Progenitor cell of endocrine pancreas (in vitro differentiated cells): ENCODE data around the gene FAM222A. TPM values are rescaled to one million over a fixed set of nuclear protein-coding genes. Genes with fewer than 3 reads are reported as not detected.

Source experiments
- DNase-seq: peaks from one replicate; pipeline ENCODE4 v3.0.0; 2021; ENCODE audit warnings: low spot score; ENCODE audit not compliant: unreplicated experiment
- H3K27ac Mint-ChIP-seq: 2 replicates; pipeline ENCODE4 v1.8.0; 2021; ENCODE audit warnings: mild to moderate bottlenecking, moderate library complexity, mixed read lengths
- H3K27me3 Mint-ChIP-seq: 2 replicates; pipeline ENCODE4 v1.8.0; 2021; ENCODE audit warnings: mixed read lengths
- H3K36me3 Mint-ChIP-seq: 2 replicates; pipeline ENCODE4 v1.8.0; 2022; ENCODE audit warnings: mixed read lengths; ENCODE audit not compliant: insufficient read depth
- H3K4me1 Mint-ChIP-seq: 2 replicates; pipeline ENCODE4 v1.8.0; 2021; ENCODE audit warnings: low read depth, mixed read lengths
- H3K4me3 Mint-ChIP-seq: 2 replicates; pipeline ENCODE4 v1.8.0; 2021; ENCODE audit warnings: low read depth, mild to moderate bottlenecking, moderate library complexity, mixed read lengths
- H3K9me3 Mint-ChIP-seq: 2 replicates; pipeline ENCODE4 v1.8.0; 2021; ENCODE audit warnings: low read depth, mixed read lengths
- total RNA-seq: library from RNA; stranded (reverse); gene quantifications from 2 replicates; pipeline ENCODE4 v1.2.1, GENCODE V29; 2021
- TF ChIP-seq, protein P1 (sequence below): fragments of 200-600 bp; sonication (generic); IDR thresholded peaks from one replicate; pipeline ENCODE4 v1.5.0; 2021; ENCODE audit warnings: antibody characterized with exemption, mild to moderate bottlenecking; ENCODE audit not compliant: unreplicated experiment

Gene FAM222A
- total RNA-seq, 1 donor from 2014 or later, result 11.6 TPM

DNA sequence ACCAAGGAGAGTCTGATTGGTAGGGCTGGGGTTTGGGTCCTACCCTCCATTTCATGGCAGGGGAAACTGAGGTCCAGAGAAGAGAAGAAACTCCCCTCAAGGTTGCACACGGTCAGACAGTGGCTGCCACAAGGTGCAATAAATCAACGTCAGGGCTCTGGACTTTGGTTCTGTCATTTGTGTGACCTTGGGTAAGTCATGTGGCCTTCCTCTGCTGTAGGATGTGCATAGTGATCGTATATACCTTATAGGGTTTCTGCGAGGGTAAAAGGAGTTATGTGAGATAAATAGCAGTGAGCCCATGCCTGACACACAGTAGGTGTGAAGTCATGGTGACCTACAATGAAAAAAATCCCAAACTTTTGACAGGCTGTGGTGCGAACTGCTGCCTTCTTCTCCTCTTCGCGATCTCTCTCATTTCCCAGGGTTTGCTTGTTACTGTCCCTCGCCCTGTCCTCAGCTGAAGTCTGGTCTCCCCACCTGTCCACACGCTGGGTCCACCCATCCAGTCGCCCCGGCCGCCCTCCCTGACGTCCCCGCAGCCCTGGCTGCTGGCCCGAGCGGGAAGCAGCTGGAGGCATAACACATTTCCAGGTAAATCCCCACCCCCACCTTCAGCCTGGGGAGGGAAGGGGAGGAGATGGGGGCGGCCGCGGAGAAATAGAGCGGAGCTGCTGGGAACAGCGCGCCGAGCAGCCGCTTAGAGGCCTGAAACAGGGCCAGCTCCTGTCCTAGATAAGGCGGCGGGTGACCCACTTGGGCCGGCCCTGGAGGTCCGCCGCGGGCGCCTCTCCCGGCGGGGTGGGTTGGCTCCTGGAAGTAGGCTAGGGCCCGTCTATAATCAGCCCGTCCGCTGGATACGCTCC is 1.8 kb upstream of the FAM222A start:
- no peak overlapping the region for H3K27ac Mint-ChIP-seq
- peaks cover 31% of the 10 kb centered on the region for H3K27me3 Mint-ChIP-seq
- H3K9me3 Mint-ChIP-seq, result no peaks in the 10 kb centered on the region
- TF ChIP-seq, protein P1, sequence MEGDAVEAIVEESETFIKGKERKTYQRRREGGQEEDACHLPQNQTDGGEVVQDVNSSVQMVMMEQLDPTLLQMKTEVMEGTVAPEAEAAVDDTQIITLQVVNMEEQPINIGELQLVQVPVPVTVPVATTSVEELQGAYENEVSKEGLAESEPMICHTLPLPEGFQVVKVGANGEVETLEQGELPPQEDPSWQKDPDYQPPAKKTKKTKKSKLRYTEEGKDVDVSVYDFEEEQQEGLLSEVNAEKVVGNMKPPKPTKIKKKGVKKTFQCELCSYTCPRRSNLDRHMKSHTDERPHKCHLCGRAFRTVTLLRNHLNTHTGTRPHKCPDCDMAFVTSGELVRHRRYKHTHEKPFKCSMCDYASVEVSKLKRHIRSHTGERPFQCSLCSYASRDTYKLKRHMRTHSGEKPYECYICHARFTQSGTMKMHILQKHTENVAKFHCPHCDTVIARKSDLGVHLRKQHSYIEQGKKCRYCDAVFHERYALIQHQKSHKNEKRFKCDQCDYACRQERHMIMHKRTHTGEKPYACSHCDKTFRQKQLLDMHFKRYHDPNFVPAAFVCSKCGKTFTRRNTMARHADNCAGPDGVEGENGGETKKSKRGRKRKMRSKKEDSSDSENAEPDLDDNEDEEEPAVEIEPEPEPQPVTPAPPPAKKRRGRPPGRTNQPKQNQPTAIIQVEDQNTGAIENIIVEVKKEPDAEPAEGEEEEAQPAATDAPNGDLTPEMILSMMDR, result no peak
- peaks cover 30% of the 10 kb centered on the region for H3K4me1 Mint-ChIP-seq
- DNase-seq, result no peak
- no peaks in the 10 kb centered on the region for H3K36me3 Mint-ChIP-seq
- H3K4me3 Mint-ChIP-seq, result no peak overlapping the region

DNA sequence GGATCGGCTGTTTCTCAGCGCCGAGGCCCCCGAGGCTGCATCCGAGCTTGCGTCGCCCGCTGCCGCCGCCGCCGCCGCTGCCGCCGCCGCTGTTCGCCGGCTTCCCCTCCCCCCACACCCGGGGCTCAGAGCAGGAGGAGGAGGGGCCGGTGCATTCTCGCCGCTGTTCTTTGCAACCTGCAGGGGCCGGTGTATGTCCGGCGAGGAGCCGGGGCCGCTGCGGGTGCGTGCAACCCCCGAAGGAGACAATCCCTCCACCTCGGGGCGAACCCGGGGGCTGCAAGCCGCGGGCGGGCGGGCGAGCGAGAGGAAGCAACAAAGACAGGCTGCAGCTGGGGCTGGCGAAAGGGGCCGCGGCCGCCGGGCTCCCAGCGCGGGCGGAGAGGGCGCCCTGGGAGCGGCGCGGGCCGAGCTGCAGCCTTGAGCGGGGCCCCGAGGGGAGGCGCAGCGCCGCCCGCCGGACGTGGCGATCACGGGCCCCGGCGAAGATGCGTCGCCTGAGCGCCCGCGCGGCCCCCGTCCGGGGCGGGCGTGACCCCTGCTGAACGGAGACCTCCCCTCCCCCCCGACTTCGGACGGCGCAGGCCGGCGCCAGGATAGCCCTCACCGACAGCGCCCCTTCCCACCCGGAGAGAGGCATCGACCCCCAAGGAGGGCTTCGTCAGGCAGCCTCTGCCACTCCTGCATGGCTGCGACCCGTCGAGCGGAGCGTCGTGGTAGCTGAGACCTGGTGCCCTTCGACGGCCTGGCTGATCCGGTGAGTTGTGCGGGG is 702 bp downstream of the FAM222A start:
- peak; percentile 69 for DNase-seq
- Mint-ChIP-seq H3K4me3 (peak overlapping the region; percentile 74), H3K4me1 (peaks cover 16% of the 10 kb centered on the region), H3K9me3 (no peaks in the 10 kb centered on the region), H3K27ac (no peak overlapping the region), H3K27me3 (peaks cover 52% of the 10 kb centered on the region), H3K36me3 (no peaks in the 10 kb centered on the region)
- TF ChIP-seq, protein P1, result peak; percentile 53

DNA sequence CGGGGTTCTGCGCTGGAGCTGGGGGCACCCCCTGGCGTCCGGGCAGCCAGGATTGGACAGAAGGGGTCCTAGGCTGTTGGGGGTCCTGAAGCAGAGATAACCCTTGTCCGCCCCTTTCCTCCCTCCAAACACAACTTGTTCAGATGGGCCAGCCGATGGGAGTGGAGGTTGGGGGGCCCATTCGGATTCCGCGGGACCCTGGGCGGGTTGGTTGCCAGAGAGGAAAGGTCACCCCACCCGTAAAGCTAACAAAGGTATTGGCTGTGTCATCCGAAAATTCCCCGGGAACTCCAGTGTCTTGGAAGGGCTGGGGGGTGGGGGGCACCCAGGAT is 1.3 kb downstream of the FAM222A start:
- no peak for DNase-seq
- Mint-ChIP-seq H3K27ac (no peak overlapping the region), H3K4me1 (peaks cover 15% of the 10 kb centered on the region), H3K9me3 (no peaks in the 10 kb centered on the region), H3K36me3 (no peaks in the 10 kb centered on the region), H3K27me3 (peaks cover 55% of the 10 kb centered on the region), H3K4me3 (peak overlapping the region; percentile 62)
- TF ChIP-seq, protein P1, result no peak

DNA sequence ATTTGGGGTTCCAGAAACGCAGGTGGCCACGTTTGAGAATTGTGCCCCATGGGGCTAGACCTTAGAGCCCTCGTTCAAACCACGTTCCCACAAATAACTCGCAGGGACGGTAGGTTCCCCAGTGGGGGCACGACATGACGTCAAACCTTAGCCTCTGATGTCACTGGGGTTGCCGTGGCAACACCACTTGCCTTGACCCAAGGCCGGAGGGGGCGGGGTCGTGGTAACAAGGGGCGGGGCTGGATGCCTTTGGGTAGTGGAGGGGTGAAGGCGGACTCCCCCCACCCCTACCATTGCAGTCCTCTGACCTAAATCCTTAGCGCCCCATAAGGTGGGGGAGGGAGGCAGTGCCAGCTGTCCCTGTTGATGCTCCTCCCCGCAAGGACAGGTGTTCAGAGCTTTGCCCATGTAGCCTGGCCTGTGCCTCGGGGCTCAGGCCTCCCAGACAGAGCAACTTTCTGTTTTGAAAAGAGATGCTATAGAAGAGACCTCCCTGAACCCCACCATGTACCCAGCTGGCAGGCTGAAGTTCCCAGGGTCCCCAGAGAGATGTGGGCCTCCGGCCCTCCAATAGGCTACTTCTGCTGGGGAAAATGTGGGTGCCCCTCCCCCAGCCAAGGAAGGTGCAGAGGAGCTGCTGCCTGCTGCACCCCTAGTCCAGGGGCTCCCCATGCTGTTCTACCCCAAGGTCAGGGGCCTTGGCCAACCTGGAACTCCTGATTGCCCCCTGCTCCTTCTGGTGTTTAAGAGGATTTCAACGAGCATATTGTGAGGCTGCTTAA is 1.9 kb downstream of the FAM222A start:
- Mint-ChIP-seq H3K9me3 (no peaks in the 10 kb centered on the region), H3K36me3 (no peaks in the 10 kb centered on the region), H3K27me3 (peaks cover 55% of the 10 kb centered on the region), H3K4me1 (peaks cover 14% of the 10 kb centered on the region), H3K27ac (no peak overlapping the region), H3K4me3 (peak overlapping the region; percentile 62)
- TF ChIP-seq, protein P1, result no peak
- no peak for DNase-seq

DNA sequence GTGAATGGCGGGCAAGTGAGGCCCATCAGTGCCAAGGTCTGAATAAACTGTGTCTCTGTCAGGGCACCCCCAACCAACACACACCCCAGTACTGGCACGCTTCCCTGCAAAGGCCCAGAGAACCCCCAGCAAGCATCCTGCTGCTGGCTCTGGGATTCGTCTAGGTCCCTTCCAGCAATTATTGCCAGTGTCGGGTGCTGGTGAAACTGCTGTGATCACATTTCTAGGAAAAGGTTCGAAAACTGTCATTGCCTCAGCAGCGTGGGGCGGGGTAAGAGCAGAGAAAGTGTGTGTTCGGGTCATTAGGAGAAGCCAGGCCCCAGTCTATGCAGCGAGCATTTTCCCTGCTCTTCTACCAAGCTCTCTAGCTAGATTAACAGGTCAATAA is 2.5 kb downstream of the FAM222A start:
- Mint-ChIP-seq H3K27ac (no peak overlapping the region), H3K27me3 (peaks cover 49% of the 10 kb centered on the region), H3K4me3 (peak overlapping the region; percentile 50), H3K9me3 (no peaks in the 10 kb centered on the region), H3K36me3 (no peaks in the 10 kb centered on the region), H3K4me1 (peaks cover 10% of the 10 kb centered on the region)
- TF ChIP-seq, protein P1, result no peak
- no peak for DNase-seq
